WTC11 (cell line): ENCODE data around the gene CDC37L1. TPM values are rescaled to one million over a fixed set of nuclear protein-coding genes. Genes with fewer than 3 reads are reported as not detected.

Experiments used
- ATAC-seq: fragments of 200-7000 bp; cut with Tn5 transposase; 2 replicates; pipeline ENCODE4 v1.10.0; 2021; ENCODE audit warnings: mild to moderate bottlenecking, moderate library complexity
- CTCF ChIA-PET: fragments of 300-600 bp; sonication (Branson Sonifier 250); formaldehyde crosslinking; loops from one replicate; lab custom pipeline; 2021; ENCODE audit warnings: antibody characterized with exemption; lab: Charles Lee
- POLR2A ChIA-PET: fragments of 350-600 bp; sonication (Branson Sonifier 250); formaldehyde crosslinking; loops from one replicate; lab custom pipeline; 2021; ENCODE audit warnings: antibody characterized with exemption; lab: Charles Lee
- DNase-seq: peaks from one replicate; pipeline ENCODE4 v3.0.0; 2021; ENCODE audit warnings: low spot score
- H3K27ac Mint-ChIP-seq: 2 replicates; pipeline ENCODE4 v1.8.0; 2021; ENCODE audit warnings: mixed read lengths
- H3K27me3 Mint-ChIP-seq: 2 replicates; pipeline ENCODE4 v1.8.0; 2021; ENCODE audit warnings: low read depth, mild to moderate bottlenecking, moderate library complexity, mixed read lengths
- H3K36me3 Mint-ChIP-seq: 2 replicates; pipeline ENCODE4 v1.8.0; 2021; ENCODE audit warnings: mixed read lengths
- H3K4me1 Mint-ChIP-seq: 2 replicates; pipeline ENCODE4 v1.8.0; 2022; ENCODE audit warnings: mixed read lengths
- H3K4me3 Mint-ChIP-seq: 2 replicates; pipeline ENCODE4 v1.8.0; 2021; ENCODE audit warnings: mild to moderate bottlenecking, moderate library complexity, mixed read lengths
- H3K9me3 Mint-ChIP-seq: 2 replicates; pipeline ENCODE4 v1.8.0; 2021; ENCODE audit warnings: mixed read lengths
- ELF4 ChIP-seq: sonication (generic); formaldehyde crosslinking; IDR thresholded peaks from 2 replicates; pipeline ENCODE4 v1.8.1; 2022; ENCODE audit warnings: low read depth, mild to moderate bottlenecking, moderate library complexity, missing genetic modification reagents
- EMX1 ChIP-seq: fragments of 250-450 bp; sonication (Bioruptor Pico); IDR thresholded peaks from 2 replicates; pipeline ENCODE4 v1.8.0; 2021; ENCODE audit warnings: mild to moderate bottlenecking
- ESRRA ChIP-seq: sonication (generic); formaldehyde crosslinking; IDR thresholded peaks from 2 replicates; pipeline ENCODE4 v1.8.1; 2022; ENCODE audit warnings: mild to moderate bottlenecking, missing genetic modification reagents, borderline replicate concordance
- FOXK1 ChIP-seq: sonication (generic); formaldehyde crosslinking; IDR thresholded peaks from 2 replicates; pipeline ENCODE4 v1.8.0; 2022; ENCODE audit warnings: mild to moderate bottlenecking, moderate library complexity, missing genetic modification reagents
- GRHL2 ChIP-seq: fragments of 250-450 bp; sonication (Bioruptor Pico); IDR thresholded peaks from 2 replicates; pipeline ENCODE4 v1.8.0; 2022; ENCODE audit warnings: mild to moderate bottlenecking, moderate library complexity; ENCODE audit not compliant: insufficient replicate concordance, severe bottlenecking
- IRF2 ChIP-seq: sonication (generic); formaldehyde crosslinking; IDR thresholded peaks from 2 replicates; pipeline ENCODE4 v1.8.0; 2022; ENCODE audit warnings: low read depth, missing genetic modification reagents, borderline replicate concordance
- MYBL2 ChIP-seq: sonication (generic); formaldehyde crosslinking; IDR thresholded peaks from 2 replicates; pipeline ENCODE4 v1.8.1; 2023; ENCODE audit warnings: mild to moderate bottlenecking, moderate library complexity, missing genetic modification reagents
- NFE2L1 ChIP-seq: sonication (generic); formaldehyde crosslinking; IDR thresholded peaks from 2 replicates; pipeline ENCODE4 v1.8.1; 2023; ENCODE audit warnings: missing genetic modification reagents
- OVOL2 ChIP-seq: fragments of 250-450 bp; sonication (Bioruptor Pico); IDR thresholded peaks from 2 replicates; pipeline ENCODE4 v1.9.0; 2021; ENCODE audit warnings: mild to moderate bottlenecking, borderline replicate concordance
- SOX15 ChIP-seq: fragments of 250-450 bp; sonication (Bioruptor Pico); IDR thresholded peaks from 2 replicates; pipeline ENCODE4 v1.9.0; 2021; ENCODE audit warnings: mild to moderate bottlenecking
- ZNF416 ChIP-seq: fragments of 250-450 bp; sonication (Bioruptor Pico); IDR thresholded peaks from 2 replicates; pipeline ENCODE4 v1.9.0; 2021; ENCODE audit warnings: mild to moderate bottlenecking, inconsistent platforms
- ZNF671 ChIP-seq: fragments of 250-450 bp; sonication (Bioruptor Pico); IDR thresholded peaks from 2 replicates; pipeline ENCODE4 v1.8.0; 2021; ENCODE audit warnings: mild to moderate bottlenecking
- total RNA-seq: library from RNA; stranded (reverse); gene quantifications from 3 replicates; pipeline ENCODE4 v1.2.3, GENCODE V29; 2021
- TF ChIP-seq, protein P1 (sequence below): sonication (generic); formaldehyde crosslinking; IDR thresholded peaks from 2 replicates; pipeline ENCODE4 v1.8.1; 2022; ENCODE audit warnings: mild to moderate bottlenecking, missing genetic modification reagents, moderate library complexity, borderline replicate concordance
- TF ChIP-seq, protein P2 (sequence below): sonication (generic); formaldehyde crosslinking; IDR thresholded peaks from 2 replicates; pipeline ENCODE4 v1.8.1; 2023; ENCODE audit warnings: mild to moderate bottlenecking, missing genetic modification reagents, borderline replicate concordance
- TF ChIP-seq, protein P3 (sequence below): sonication (generic); formaldehyde crosslinking; IDR thresholded peaks from 2 replicates; pipeline ENCODE4 v1.8.1; 2023; ENCODE audit warnings: mild to moderate bottlenecking, moderate library complexity, missing genetic modification reagents
- TF ChIP-seq, protein P4 (sequence below): sonication (generic); formaldehyde crosslinking; IDR thresholded peaks from 2 replicates; pipeline ENCODE4 v1.8.1; 2022; ENCODE audit warnings: low read depth, mild to moderate bottlenecking, moderate library complexity, missing genetic modification reagents, borderline replicate concordance
- TF ChIP-seq, protein P5 (sequence below): fragments of 250-450 bp; sonication (Bioruptor Pico); IDR thresholded peaks from 2 replicates; pipeline ENCODE4 v1.9.0; 2021; ENCODE audit warnings: mild to moderate bottlenecking
- TF ChIP-seq, protein P6 (sequence below): sonication (generic); formaldehyde crosslinking; IDR thresholded peaks from 2 replicates; pipeline ENCODE4 v1.8.0; 2022; ENCODE audit warnings: mild to moderate bottlenecking, missing genetic modification reagents
- TF ChIP-seq, protein P7 (sequence below): sonication (generic); formaldehyde crosslinking; conservative IDR thresholded peaks from 2 replicates; pipeline ENCODE4 v1.8.1; 2023; ENCODE audit warnings: mild to moderate bottlenecking, low read depth, missing genetic modification reagents, moderate library complexity

Gene CDC37L1
- total RNA-seq, 1 experiment from 2014 or later, result 20.1 TPM

DNA sequence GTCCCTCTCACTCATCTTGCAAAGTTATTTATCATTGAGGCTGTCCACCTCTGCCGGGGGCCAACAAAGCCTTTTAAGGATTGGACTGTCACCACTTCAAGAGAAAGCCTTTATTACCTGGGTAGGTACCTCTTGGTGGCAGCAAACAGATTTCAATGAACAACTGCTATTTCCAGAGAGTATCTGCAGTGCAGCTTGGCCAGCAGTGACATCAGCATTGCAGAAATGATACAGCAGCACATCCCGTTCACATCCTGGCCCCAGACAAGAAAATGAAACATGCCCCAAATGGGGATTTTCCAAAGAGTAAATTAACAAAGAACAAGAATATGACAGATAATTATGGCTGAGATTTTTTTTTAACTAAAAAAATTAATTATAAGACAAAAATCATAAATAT, 10.8 kb upstream of the CDC37L1 start (continued):
- TF ChIP-seq, protein P1, sequence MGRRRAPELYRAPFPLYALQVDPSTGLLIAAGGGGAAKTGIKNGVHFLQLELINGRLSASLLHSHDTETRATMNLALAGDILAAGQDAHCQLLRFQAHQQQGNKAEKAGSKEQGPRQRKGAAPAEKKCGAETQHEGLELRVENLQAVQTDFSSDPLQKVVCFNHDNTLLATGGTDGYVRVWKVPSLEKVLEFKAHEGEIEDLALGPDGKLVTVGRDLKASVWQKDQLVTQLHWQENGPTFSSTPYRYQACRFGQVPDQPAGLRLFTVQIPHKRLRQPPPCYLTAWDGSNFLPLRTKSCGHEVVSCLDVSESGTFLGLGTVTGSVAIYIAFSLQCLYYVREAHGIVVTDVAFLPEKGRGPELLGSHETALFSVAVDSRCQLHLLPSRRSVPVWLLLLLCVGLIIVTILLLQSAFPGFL, result no peak
- no peak for TF ChIP-seq GRHL2
- TF ChIP-seq FOXK1 (CRISPR knock-in tag), result no peak
- no peak for TF ChIP-seq ELF4
- TF ChIP-seq, protein P2, sequence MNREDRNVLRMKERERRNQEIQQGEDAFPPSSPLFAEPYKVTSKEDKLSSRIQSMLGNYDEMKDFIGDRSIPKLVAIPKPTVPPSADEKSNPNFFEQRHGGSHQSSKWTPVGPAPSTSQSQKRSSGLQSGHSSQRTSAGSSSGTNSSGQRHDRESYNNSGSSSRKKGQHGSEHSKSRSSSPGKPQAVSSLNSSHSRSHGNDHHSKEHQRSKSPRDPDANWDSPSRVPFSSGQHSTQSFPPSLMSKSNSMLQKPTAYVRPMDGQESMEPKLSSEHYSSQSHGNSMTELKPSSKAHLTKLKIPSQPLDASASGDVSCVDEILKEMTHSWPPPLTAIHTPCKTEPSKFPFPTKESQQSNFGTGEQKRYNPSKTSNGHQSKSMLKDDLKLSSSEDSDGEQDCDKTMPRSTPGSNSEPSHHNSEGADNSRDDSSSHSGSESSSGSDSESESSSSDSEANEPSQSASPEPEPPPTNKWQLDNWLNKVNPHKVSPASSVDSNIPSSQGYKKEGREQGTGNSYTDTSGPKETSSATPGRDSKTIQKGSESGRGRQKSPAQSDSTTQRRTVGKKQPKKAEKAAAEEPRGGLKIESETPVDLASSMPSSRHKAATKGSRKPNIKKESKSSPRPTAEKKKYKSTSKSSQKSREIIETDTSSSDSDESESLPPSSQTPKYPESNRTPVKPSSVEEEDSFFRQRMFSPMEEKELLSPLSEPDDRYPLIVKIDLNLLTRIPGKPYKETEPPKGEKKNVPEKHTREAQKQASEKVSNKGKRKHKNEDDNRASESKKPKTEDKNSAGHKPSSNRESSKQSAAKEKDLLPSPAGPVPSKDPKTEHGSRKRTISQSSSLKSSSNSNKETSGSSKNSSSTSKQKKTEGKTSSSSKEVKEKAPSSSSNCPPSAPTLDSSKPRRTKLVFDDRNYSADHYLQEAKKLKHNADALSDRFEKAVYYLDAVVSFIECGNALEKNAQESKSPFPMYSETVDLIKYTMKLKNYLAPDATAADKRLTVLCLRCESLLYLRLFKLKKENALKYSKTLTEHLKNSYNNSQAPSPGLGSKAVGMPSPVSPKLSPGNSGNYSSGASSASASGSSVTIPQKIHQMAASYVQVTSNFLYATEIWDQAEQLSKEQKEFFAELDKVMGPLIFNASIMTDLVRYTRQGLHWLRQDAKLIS (CRISPR knock-in tag), result no peak

DNA sequence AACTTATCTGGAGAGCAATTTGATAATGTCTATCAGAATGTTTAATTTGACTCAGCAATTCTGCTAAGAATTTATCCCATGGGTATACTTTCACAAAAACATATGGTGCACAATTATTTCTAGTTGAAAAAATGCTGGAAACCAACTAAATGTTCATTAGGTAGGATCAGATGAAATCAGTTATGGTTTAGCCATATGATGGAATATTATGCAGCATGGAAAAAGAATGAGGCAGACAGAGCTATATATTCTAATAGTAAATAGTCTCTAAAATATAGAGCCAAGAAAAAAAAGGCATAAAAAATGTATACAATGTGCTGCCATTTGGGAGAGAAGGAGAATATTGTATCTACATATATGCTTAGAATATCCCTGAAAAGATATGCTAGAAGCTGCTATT, 9.5 kb upstream of the CDC37L1 start:
- ATAC-seq (no peak), DNase-seq (no peak)
- POLR2A ChIA-PET, result no interaction called here
- no peaks in the 10 kb centered on the region for H3K9me3 Mint-ChIP-seq
- no peaks in the 10 kb centered on the region; the same call in 1 of the 2 replicates for H3K27me3 Mint-ChIP-seq
- H3K27ac Mint-ChIP-seq, result no peak overlapping the region
- peaks cover 38% of the 10 kb centered on the region for H3K4me1 Mint-ChIP-seq
- H3K36me3 Mint-ChIP-seq, result no peaks in the 10 kb centered on the region
- no peak overlapping the region for H3K4me3 Mint-ChIP-seq
- CTCF ChIA-PET, result no interaction called here
- TF ChIP-seq ELF4 (no peak), NFE2L1 (CRISPR knock-in tag) (no peak), ZNF671 (CRISPR knock-in tag) (no peak), SOX15 (CRISPR knock-in tag) (no peak), IRF2 (CRISPR knock-in tag) (no peak), ZNF416 (CRISPR knock-in tag) (no peak), ESRRA (no peak), EMX1 (CRISPR knock-in tag) (no peak), MYBL2 (CRISPR knock-in tag) (no peak), OVOL2 (CRISPR knock-in tag) (no peak)
- TF ChIP-seq, protein P3, sequence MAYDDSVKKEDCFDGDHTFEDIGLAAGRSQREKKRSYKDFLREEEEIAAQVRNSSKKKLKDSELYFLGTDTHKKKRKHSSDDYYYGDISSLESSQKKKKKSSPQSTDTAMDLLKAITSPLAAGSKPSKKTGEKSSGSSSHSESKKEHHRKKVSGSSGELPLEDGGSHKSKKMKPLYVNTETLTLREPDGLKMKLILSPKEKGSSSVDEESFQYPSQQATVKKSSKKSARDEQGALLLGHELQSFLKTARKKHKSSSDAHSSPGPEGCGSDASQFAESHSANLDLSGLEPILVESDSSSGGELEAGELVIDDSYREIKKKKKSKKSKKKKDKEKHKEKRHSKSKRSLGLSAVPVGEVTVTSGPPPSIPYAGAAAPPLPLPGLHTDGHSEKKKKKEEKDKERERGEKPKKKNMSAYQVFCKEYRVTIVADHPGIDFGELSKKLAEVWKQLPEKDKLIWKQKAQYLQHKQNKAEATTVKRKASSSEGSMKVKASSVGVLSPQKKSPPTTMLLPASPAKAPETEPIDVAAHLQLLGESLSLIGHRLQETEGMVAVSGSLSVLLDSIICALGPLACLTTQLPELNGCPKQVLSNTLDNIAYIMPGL (CRISPR knock-in tag), result no peak
- TF ChIP-seq, protein P4, sequence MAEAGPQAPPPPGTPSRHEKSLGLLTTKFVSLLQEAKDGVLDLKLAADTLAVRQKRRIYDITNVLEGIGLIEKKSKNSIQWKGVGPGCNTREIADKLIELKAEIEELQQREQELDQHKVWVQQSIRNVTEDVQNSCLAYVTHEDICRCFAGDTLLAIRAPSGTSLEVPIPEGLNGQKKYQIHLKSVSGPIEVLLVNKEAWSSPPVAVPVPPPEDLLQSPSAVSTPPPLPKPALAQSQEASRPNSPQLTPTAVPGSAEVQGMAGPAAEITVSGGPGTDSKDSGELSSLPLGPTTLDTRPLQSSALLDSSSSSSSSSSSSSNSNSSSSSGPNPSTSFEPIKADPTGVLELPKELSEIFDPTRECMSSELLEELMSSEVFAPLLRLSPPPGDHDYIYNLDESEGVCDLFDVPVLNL, result no peak
- TF ChIP-seq, protein P2 (CRISPR knock-in tag), result no peak
- TF ChIP-seq, protein P5, sequence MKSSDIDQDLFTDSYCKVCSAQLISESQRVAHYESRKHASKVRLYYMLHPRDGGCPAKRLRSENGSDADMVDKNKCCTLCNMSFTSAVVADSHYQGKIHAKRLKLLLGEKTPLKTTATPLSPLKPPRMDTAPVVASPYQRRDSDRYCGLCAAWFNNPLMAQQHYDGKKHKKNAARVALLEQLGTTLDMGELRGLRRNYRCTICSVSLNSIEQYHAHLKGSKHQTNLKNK, result no peak
- TF ChIP-seq, protein P6, sequence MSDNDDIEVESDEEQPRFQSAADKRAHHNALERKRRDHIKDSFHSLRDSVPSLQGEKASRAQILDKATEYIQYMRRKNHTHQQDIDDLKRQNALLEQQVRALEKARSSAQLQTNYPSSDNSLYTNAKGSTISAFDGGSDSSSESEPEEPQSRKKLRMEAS, result no peak
- TF ChIP-seq, protein P7, sequence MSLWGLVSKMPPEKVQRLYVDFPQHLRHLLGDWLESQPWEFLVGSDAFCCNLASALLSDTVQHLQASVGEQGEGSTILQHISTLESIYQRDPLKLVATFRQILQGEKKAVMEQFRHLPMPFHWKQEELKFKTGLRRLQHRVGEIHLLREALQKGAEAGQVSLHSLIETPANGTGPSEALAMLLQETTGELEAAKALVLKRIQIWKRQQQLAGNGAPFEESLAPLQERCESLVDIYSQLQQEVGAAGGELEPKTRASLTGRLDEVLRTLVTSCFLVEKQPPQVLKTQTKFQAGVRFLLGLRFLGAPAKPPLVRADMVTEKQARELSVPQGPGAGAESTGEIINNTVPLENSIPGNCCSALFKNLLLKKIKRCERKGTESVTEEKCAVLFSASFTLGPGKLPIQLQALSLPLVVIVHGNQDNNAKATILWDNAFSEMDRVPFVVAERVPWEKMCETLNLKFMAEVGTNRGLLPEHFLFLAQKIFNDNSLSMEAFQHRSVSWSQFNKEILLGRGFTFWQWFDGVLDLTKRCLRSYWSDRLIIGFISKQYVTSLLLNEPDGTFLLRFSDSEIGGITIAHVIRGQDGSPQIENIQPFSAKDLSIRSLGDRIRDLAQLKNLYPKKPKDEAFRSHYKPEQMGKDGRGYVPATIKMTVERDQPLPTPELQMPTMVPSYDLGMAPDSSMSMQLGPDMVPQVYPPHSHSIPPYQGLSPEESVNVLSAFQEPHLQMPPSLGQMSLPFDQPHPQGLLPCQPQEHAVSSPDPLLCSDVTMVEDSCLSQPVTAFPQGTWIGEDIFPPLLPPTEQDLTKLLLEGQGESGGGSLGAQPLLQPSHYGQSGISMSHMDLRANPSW (CRISPR knock-in tag), result no peak
